ENCODE measurements around the gene SH2D7.

SH2D7 gene

GRCh38 chr15:78092261-78093041 lies at the start of gene SH2D7:
Gene SH2D7, plus strand, starts transcription at chr15:78092561. Its CDS starts 24 bp downstream, at chr15:78092585.
- peaks cover 3% of the 10 kb centered on the region; the same call in 1 of the 2 replicates for H3K27me3 ChIP-seq (ENCODE audit: low read length)
- no peak within 1 kb of the TSS for H3K27ac ChIP-seq (ENCODE audit: low read depth, low read length)
- no peak within 1 kb of the TSS for H3K4me2 ChIP-seq (ENCODE audit: low read depth, low read length, poor library complexity, severe bottlenecking)
- H3K79me2 ChIP-seq (ENCODE audit: insufficient read depth, low read length), result no peaks in the 10 kb centered on the region
- H3K9me2 ChIP-seq (replicated peaks; ENCODE audit: insufficient read depth, low read length), result no peaks in the 10 kb centered on the region
- no peaks in the 10 kb centered on the region for H3K9me3 ChIP-seq (ENCODE audit: insufficient read depth, low read length)
- TF ChIP-seq, protein P1, sequence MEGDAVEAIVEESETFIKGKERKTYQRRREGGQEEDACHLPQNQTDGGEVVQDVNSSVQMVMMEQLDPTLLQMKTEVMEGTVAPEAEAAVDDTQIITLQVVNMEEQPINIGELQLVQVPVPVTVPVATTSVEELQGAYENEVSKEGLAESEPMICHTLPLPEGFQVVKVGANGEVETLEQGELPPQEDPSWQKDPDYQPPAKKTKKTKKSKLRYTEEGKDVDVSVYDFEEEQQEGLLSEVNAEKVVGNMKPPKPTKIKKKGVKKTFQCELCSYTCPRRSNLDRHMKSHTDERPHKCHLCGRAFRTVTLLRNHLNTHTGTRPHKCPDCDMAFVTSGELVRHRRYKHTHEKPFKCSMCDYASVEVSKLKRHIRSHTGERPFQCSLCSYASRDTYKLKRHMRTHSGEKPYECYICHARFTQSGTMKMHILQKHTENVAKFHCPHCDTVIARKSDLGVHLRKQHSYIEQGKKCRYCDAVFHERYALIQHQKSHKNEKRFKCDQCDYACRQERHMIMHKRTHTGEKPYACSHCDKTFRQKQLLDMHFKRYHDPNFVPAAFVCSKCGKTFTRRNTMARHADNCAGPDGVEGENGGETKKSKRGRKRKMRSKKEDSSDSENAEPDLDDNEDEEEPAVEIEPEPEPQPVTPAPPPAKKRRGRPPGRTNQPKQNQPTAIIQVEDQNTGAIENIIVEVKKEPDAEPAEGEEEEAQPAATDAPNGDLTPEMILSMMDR (IDR thresholded peaks at IDR 0.05; ENCODE audit: insufficient read depth, low read length, poor library complexity, severe bottlenecking), result no peak
- TF ChIP-seq EZH2phosphoT487 (conservative IDR thresholded peaks at IDR 0.05; ENCODE audit: low read length), result no peak
- no peaks in the 10 kb centered on the region for H4K20me1 ChIP-seq (ENCODE audit: low read depth, low read length)
- H3F3A ChIP-seq (ENCODE audit: insufficient read depth), result no peaks in the 10 kb centered on the region
- no peaks in the 10 kb centered on the region for H3K36me3 ChIP-seq (ENCODE audit: low read length)
- H2AFZ ChIP-seq (ENCODE audit: low read depth, low read length, severe bottlenecking), result no peak within 1 kb of the TSS
- no peak within 1 kb of the TSS for H3K4me3 ChIP-seq (ENCODE audit: insufficient read depth, low read length, poor library complexity, severe bottlenecking)
- H3K9ac ChIP-seq (ENCODE audit: low read length), result no peak within 1 kb of the TSS

DNA sequence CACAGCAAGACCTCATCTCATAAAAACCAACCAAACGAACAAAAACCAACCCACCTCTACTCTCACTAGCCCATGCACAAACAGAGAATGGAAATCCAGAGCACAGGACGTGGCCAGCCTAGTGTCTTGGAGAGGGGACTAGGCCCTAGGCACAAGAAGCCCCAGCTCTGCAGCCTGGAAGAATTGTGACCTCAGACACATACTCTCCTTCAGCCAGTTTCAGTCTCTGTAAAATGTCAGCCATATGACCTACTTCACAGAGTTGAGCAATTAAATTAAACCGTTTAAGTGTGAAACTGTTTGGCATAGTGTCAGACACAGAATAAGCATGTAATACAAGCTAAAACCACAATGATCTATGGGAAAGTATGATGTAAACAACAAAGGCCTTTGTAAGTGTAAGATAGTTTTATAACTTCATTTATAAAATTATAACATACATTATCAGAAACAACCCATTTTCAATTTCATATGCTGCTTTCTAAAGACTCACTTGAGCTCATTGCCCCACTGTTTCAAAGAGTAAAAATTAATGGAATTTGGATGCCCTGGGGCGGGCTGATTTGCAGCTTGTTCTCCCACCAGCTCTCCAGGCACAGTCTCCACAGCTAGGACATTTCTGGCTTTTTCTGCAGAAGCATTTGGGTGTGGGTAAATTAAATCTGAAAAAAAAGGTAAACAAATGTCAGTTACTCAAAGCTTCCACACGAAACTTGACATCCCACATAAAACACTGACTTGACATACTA lies 47.8 kb upstream of the SH2D7 start:
- Histone ChIP-seq H3K36me3 (ENCODE audit: low read length) (no peaks in the 10 kb centered on the region), H3K4me2 (ENCODE audit: low read depth, low read length, poor library complexity, severe bottlenecking) (no peak overlapping the region), H3K27ac (ENCODE audit: low read depth, low read length) (no peak overlapping the region), H3F3A (ENCODE audit: insufficient read depth) (no peaks in the 10 kb centered on the region), H2AFZ (ENCODE audit: low read depth, low read length, severe bottlenecking) (no peak overlapping the region), H4K20me1 (ENCODE audit: low read depth, low read length) (no peaks in the 10 kb centered on the region), H3K4me3 (ENCODE audit: insufficient read depth, low read length, poor library complexity, severe bottlenecking) (no peak overlapping the region), H3K9ac (ENCODE audit: low read length) (no peak overlapping the region), H3K9me2 (replicated peaks; ENCODE audit: insufficient read depth, low read length) (no peaks in the 10 kb centered on the region), H3K27me3 (ENCODE audit: low read length) (no peaks in the 10 kb centered on the region), H3K79me2 (ENCODE audit: insufficient read depth, low read length) (no peaks in the 10 kb centered on the region), H3K9me3 (ENCODE audit: insufficient read depth, low read length) (no peaks in the 10 kb centered on the region)
- no peak for TF ChIP-seq EZH2phosphoT487 (conservative IDR thresholded peaks at IDR 0.05; ENCODE audit: low read length)
- TF ChIP-seq, protein P1 (IDR thresholded peaks at IDR 0.05; ENCODE audit: insufficient read depth, low read length, poor library complexity, severe bottlenecking), result no peak

DNA sequence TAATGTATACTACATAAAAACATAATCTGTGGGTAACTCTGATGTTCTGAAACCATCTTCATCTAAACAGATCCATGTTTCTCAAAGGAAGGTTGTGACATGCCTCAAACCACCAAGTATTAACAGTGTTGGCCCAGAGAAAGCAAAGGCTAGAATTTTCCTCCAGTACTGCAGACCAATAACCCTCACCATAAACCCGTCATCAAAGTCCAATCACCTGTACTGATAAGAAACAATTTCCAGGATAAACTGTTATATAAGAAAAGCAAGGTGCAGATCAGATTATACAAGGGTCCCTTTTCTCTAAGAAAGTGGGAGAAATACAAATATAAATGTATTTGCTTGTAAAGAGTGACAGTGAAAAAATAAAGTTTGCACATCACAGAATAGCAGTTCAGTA lies 47.2 kb upstream of the SH2D7 start:
- no peaks in the 10 kb centered on the region for H3K27me3 ChIP-seq (ENCODE audit: low read length)
- H3K27ac ChIP-seq (ENCODE audit: low read depth, low read length), result no peak overlapping the region
- no peaks in the 10 kb centered on the region for H3K9me3 ChIP-seq (ENCODE audit: insufficient read depth, low read length)
- H3K9ac ChIP-seq (ENCODE audit: low read length), result no peak overlapping the region
- no peaks in the 10 kb centered on the region for H3K79me2 ChIP-seq (ENCODE audit: insufficient read depth, low read length)
- no peak overlapping the region for H3K4me2 ChIP-seq (ENCODE audit: low read depth, low read length, poor library complexity, severe bottlenecking)
- no peaks in the 10 kb centered on the region for H3K36me3 ChIP-seq (ENCODE audit: low read length)
- H4K20me1 ChIP-seq (ENCODE audit: low read depth, low read length), result no peaks in the 10 kb centered on the region
- TF ChIP-seq, protein P1 (IDR thresholded peaks at IDR 0.05; ENCODE audit: insufficient read depth, low read length, poor library complexity, severe bottlenecking), result no peak
- no peak for TF ChIP-seq EZH2phosphoT487 (conservative IDR thresholded peaks at IDR 0.05; ENCODE audit: low read length)
- no peaks in the 10 kb centered on the region for H3K9me2 ChIP-seq (replicated peaks; ENCODE audit: insufficient read depth, low read length)
- no peak overlapping the region for H3K4me3 ChIP-seq (ENCODE audit: insufficient read depth, low read length, poor library complexity, severe bottlenecking)
- H3F3A ChIP-seq (ENCODE audit: insufficient read depth), result no peaks in the 10 kb centered on the region
- no peak overlapping the region for H2AFZ ChIP-seq (ENCODE audit: low read depth, low read length, severe bottlenecking)
